GM19240 (cell line): ENCODE results near the gene STK17A.
"Not testable (repeated sequence)": the region's sequence is repeated elsewhere in the genome, so short reads cannot be mapped to it uniquely, and the experiment has no call there.

Source experiments
- DNase-seq: peaks from one replicate; pipeline ENCODE4 v3.0.0; 2011; ENCODE audit warnings: low spot score; ENCODE audit not compliant: insufficient read length

The STK17A gene

GRCh38 chr7:43656997-43657396, 74.1 kb downstream of the STK17A start:
- no peak for DNase-seq

DNA sequence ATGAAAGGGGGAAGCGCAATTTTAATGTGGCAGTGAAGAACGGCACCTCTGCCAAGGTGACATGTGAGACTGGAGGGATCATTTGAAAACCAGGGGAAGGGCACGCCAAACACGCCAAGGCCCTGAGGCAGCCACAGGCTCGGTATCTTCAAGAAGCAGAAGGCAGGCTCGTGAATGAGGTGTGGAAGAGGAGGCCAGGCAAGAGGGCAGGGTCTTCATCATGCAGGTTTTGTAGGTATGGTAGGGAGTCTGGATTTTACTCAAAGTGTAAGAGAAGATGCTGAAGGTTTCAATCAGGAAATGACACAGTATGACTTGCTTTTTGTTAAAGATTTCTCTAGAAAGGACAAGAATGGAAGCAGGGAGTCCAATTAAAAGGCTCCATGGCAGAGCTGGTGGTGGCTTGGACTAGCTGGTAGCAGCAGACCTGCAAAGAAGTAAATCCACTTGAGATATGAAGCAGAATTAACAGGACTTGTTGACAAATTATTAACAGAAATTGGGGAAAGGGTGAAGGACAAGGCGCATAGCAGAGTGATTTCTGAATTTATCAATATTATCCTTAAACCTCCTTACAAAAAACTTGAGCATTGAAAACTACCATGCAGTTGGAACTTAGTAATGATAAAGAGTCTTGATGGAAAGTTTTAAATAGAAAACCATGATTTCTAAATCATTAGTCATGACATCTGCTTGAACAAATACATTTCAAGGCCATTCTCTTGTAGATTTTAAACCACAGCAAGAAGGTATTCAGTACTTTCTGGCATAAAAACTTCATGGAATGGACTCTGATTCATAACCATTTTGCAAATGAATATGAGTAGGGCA, 76.0 kb downstream of the STK17A start:
- DNase-seq = no peak

GRCh38 chr7:43659549-43659896, 76.6 kb downstream of the STK17A start:
- DNase-seq = no peak

DNA sequence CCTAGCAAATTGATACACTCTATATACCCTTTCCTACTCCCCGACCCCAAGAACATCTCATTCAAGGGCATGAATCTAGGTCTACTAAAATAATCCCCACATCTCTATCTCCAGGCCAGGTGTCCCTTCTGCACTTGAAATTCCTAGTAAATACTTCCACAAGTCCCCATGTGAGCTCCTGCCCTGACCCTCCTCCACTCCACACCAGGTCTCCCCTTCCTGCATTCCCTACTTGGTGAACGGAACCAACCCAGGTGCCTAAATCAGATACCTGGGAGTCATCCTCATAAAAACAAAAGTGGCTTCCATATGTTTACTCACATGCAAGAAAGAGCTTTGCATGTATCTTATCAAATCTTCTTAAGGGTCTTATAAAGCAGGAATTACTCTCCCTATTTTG, 77.2 kb downstream of the STK17A start:
- DNase-seq = no peak

- DNase-seq = no peak
Measured at GRCh38 chr7:43664681-43665080, 81.8 kb downstream of the STK17A start.

DNA sequence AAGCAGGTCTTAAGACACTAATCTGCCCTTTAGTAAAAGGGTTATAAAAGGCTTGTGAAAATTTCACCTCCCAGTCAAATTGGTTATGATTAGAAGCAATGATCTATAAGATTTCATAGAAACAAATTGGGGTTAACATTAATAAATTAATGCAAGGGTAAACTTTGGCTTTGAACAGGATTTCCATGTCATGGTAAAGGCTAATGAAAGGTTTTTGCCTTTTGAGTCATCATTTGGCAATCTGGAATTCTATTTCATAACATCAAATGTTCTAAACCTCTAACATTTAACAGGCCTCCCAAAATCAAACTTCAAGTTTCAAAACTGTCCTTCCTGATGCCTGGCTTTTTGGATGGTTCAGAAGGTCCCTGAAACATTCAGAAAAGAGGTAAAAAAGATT, 84.0 kb downstream of the STK17A start:
- no peak for DNase-seq

DNA sequence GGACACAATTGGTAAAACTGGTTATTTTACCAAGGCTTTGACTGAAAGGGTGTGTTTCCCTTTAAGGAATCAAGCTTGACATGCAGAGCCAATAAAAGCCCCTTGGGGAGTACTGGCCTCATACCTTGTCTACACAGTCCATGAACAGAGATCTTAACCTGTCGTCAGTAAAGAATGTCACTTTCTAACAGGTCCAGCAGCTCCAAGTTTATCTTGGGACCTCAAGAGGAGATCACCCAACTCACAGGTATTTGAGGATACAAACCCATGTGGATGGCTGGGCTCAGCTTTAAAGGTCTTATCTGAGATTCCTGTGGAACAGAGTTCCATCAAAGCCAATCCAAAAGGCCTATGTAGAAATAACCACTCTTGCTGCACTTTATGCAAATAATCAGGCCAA, 85.1 kb downstream of the STK17A start:
- DNase-seq = no peak

DNA sequence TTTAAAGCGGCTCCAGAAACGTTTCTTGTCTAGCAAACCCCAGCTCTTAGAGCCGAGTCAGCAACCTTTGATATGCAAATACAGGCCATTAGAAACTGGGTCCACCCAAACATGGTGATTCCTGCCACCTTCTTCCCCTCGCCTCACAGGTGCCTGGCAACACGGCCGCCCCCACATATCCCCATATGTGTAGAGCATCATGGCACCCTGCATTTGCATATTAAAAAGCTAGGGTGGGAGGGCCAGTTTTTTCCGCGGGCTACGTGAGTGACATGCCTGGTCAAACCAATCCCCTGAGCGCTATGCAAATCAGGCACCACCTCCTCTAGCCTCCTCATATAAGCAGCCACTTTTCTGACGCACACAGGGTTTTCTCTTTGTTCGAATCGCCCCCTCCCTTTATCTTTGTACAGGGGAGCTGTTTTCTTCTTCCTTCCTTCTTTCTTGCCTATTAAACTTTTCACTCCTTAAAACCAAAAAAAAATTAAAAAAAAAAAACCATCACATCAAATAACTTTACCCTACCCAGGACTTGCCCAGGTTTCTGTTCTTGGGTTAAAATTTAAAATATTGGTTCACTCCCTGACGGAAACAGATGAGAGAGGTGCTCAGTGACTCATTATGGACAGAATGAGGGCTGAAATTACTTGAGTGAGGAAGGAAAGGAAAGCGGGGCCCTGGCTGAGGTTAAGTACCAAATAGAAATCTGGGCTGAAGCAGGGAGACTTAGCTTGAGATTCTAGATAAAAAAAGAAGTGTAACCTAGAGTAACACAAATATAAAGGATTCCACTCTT, 86.6 kb downstream of the STK17A start:
- DNase-seq = no peak

- no peak for DNase-seq
Measured at GRCh38 chr7:43671521-43671920, 88.6 kb downstream of the STK17A start.

DNA sequence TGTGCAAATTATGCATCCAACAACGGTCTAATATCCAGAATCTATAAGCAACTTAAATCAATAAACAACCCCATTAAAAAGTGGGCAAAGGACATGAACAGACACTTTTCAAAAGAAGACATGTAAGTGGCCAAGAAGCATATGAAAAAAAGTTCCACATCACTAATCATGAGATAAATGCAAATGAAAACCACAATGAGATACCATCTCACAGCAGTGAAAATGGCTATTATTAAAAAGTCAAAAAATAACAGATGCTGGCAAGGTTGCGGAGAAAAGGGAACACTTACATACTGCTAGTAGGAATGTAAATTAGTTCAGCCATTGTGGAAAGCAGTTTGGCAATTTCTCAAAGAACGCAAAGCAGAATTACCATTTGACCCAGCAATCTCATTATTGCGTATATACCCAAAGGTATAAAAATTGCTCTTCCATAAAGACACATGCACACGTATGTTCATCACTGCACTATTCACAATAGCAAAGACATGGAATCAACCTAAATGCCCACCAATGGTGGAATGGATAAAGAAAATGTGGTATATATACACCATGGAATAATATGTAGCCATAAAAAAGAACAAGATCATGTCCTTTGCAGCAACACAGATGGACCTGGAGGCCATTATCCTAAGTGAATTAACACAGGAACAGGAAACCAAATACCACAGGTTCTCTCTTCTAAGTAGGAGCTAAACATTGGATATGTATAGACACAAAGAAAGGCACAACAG, 90.5 kb downstream of the STK17A start:
- not testable (repeated sequence) for DNase-seq

GRCh38 chr7:43674559-43675436, 91.9 kb downstream of the STK17A start:
- DNase-seq = no peak
